Omental fat pad (tissue), 4 donors: Measurements from ENCODE around the gene CENPX. TPM values are rescaled to one million over a fixed set of nuclear protein-coding genes. Genes with fewer than 3 reads are reported as not detected.

Experiments used
- ATAC-seq: fragments of 150-250 bp; one replicate; pipeline ENCODE4 v1.9.1; 2016; ENCODE audit warnings: mild to moderate bottlenecking, moderate library complexity; ENCODE audit not compliant: low FRiP score
- DNase-seq: peaks from one replicate; pipeline ENCODE4 v3.0.0-alpha.2; 2019; ENCODE audit warnings: low spot score
- total RNA-seq, 4 donors: library from RNA; depleted of rRNA; stranded (reverse); fragments of >200 nt; gene quantifications; one replicate each; pipeline ENCODE4 v1.1.0, GENCODE V29; 2016
- TF ChIP-seq, protein P1 (sequence below), 3 donors: fragments of 450-650 bp; IDR thresholded peaks; one replicate each; pipeline ENCODE4 v1.5.1; 2016 to 2017; ENCODE audit warnings: antibody characterized with exemption in 3 of 3, mild to moderate bottlenecking in 3 of 3, moderate library complexity in 2 of 3

CENPX gene
- total RNA-seq, 4 donors from 2014 or later = 41.1 to 77.2 (median 59.8) TPM

GRCh38 chr17:82049521-82049971 lies 26.9 kb upstream of the CENPX start:
- no peak for DNase-seq
- ATAC-seq = no peak
- TF ChIP-seq, protein P1, sequence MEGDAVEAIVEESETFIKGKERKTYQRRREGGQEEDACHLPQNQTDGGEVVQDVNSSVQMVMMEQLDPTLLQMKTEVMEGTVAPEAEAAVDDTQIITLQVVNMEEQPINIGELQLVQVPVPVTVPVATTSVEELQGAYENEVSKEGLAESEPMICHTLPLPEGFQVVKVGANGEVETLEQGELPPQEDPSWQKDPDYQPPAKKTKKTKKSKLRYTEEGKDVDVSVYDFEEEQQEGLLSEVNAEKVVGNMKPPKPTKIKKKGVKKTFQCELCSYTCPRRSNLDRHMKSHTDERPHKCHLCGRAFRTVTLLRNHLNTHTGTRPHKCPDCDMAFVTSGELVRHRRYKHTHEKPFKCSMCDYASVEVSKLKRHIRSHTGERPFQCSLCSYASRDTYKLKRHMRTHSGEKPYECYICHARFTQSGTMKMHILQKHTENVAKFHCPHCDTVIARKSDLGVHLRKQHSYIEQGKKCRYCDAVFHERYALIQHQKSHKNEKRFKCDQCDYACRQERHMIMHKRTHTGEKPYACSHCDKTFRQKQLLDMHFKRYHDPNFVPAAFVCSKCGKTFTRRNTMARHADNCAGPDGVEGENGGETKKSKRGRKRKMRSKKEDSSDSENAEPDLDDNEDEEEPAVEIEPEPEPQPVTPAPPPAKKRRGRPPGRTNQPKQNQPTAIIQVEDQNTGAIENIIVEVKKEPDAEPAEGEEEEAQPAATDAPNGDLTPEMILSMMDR (IDR thresholded peaks at IDR 0.05) = no peak

DNA sequence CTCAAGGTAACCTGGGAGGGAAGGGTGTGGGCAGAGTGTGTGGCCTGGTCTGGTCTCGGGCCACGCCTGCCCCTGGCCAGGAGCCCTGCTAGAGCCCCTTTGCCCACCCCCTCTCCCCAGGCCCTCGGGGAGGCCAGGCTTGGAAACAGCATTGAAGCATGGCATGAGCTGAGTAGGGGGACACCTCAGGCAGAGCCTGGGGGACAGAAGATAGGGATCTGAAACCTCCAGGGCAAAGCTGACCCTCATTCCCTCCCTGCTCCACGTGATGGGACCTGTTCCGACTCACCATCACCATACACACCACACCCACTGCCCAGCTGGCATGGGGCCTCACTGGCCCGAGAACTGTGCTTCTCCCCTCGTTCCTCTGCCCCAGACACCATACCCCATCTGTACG lies 26.4 kb upstream of the CENPX start:
- ATAC-seq (no peak), DNase-seq (no peak)
- TF ChIP-seq, protein P1 (IDR thresholded peaks at IDR 0.05) = no peak

DNA sequence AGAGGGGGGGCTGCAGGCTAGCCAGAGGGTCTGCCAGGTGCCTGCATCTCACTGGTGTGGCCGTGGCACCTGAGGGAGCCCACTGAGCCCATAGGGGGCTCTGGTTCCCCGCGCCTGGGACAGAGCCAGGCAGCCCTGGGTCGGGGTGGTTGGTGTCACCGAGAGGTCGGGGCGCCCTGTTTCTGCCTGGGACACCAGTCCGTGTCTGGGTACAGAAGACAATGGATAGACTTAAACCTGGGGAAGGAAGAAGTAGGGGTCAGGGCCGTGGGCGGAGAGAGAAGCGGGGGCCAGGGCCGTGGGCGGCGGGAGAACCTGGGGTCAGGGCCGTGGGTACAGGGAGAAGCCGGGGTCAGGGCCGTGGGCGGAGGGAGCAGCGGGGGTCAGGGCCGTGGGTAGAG lies 25.9 kb upstream of the CENPX start:
- TF ChIP-seq, protein P1 (IDR thresholded peaks at IDR 0.05) = no peak
- ATAC-seq (no peak), DNase-seq (no peak)

DNA sequence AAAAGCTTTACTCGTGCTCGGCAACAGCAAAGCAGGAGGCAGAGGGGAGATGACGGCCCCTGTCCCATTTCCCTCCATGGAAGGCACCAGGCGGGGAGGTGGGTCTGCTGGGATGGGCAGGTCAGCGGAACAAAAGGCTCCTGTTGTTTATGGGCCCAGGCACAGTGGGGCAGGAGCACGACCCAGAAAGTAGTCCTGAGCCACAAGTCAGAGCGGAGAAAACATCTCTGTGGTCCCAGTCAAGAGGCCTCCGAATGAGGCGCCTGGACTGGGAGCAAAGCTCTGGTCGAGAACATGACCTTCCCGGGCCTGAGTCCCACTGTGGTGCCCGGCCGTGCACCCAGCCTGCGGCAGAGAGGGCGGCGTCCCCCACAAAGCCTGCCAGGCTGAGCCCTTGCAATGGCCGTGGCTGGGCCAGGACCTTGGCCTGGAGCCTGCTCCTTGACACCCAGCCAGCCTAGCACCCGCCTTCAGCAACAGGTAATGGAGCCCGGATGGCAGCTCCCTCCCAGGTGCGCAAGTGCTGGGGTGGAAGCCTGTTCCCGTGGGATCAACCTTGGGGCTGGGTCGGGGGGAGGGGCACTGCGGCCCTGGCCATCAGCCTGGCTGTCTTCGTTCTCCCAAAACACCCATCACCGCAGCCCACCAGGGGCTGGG lies 25.4 kb upstream of the CENPX start:
- ATAC-seq = no peak
- TF ChIP-seq, protein P1 (IDR thresholded peaks at IDR 0.05) = no peak
- no peak for DNase-seq

- DNase-seq = no peak
- TF ChIP-seq, protein P1 (IDR thresholded peaks at IDR 0.05) = no peak
- ATAC-seq = no peak
Observed at GRCh38 chr17:82047379-82047778, 24.7 kb upstream of the CENPX start.

GRCh38 chr17:82046903-82047302 lies 24.2 kb upstream of the CENPX start:
- DNase-seq = no peak
- no peak for ATAC-seq
- TF ChIP-seq, protein P1 (IDR thresholded peaks at IDR 0.05) = no peak

- DNase-seq (no peak), ATAC-seq (no peak)
- TF ChIP-seq, protein P1 (IDR thresholded peaks at IDR 0.05) = no peak
Observed at GRCh38 chr17:82045936-82046484, 23.3 kb upstream of the CENPX start.
